Gastrocnemius medialis (tissue), 4 donors: ENCODE results near the gene ADPRH. TPM values are rescaled to one million over a fixed set of nuclear protein-coding genes. Genes with fewer than 3 reads are reported as not detected.

ENCODE experiments used
- ATAC-seq, 2 donors: fragments of 150-250 bp; one replicate each; pipeline ENCODE4 v1.9.1; 2016
- DNase-seq, 2 donors: peaks; one replicate each; pipeline ENCODE4 v3.0.0-alpha.2; 2019
- H3K27ac ChIP-seq, 4 donors: fragments of 200-600 bp; sonication (generic); 1 replicate in 1 of 4; 2 replicates in 3 of 4; pipeline ENCODE4 v1.5.1; 2016 to 2018; ENCODE audit warnings: mild to moderate bottlenecking in 2 of 4, moderate library complexity in 1 of 4
- H3K27me3 ChIP-seq, 3 donors: fragments of 200-600 bp; sonication (generic) in 2 of 3; 1 replicate in 1 of 3; 2 replicates in 2 of 3; pipeline versions ENCODE4 v1.5.1 to v1.6.0; 2016 to 2019; ENCODE audit warnings: mild to moderate bottlenecking in 1 of 3, moderate library complexity in 1 of 3
- H3K36me3 ChIP-seq, 2 donors: fragments of 200-600 bp; sonication (generic) in 1 of 2; one replicate each; pipeline ENCODE4 v1.5.1; 2017 to 2018
- H3K4me1 ChIP-seq, 2 donors: fragments of 200-600 bp; sonication (generic) in 1 of 2; one replicate each; pipeline ENCODE4 v1.5.1; 2016 to 2017; ENCODE audit warnings: mild to moderate bottlenecking in 2 of 2
- H3K4me3 ChIP-seq, 4 donors: fragments of 200-600 bp; sonication (generic) in 3 of 4; 1 replicate in 1 of 4; 2 replicates in 3 of 4; pipeline ENCODE4 v1.5.1; 2016 to 2019; ENCODE audit warnings: mild to moderate bottlenecking in 2 of 4
- H3K9me3 ChIP-seq, 3 donors: fragments of 200-600 bp; sonication (generic) in 2 of 3; 1 replicate in 1 of 3; 2 replicates in 2 of 3; pipeline ENCODE4 v1.5.1; 2016 to 2019
- CTCF ChIP-seq, 5 experiments: fragments of 450-650 bp in 3 of 5; fragments of 200-600 bp in 2 of 5; sonication (generic) in 2 of 5; IDR thresholded peaks in 4 of 5; conservative IDR thresholded peaks in 1 of 5; 1 replicate in 4 of 5; 2 replicates in 1 of 5; pipeline ENCODE4 v1.5.1; 2016 to 2019; ENCODE audit warnings: antibody characterized with exemption in 5 of 5, mild to moderate bottlenecking in 3 of 5, moderate library complexity in 3 of 5
- POLR2A ChIP-seq, 2 donors: fragments of 450-650 bp; IDR thresholded peaks; one replicate each; pipeline ENCODE4 v1.6.1; 2017; ENCODE audit warnings: antibody characterized with exemption in 2 of 2, mild to moderate bottlenecking in 2 of 2, moderate library complexity in 2 of 2
- in situ Hi-C, 4 donors: fragments of 200-750 bp; cut with MboI; loops; one replicate each; pipeline versions ENCODE4 v1.15.0 to v1.8.0; 2017; ENCODE audit warnings: low sequenced_read_pairs in 4 of 4
- intact Hi-C: fragments of 100-400 bp; cut with DNase I; formaldehyde crosslinking; loops from one replicate; pipeline ENCODE4 v1.15.1; 2023; ENCODE audit warnings: low total_unique reads
- total RNA-seq, 4 donors: library from RNA; depleted of rRNA; stranded (reverse); fragments of >200 nt; gene quantifications; one replicate each; pipeline versions ENCODE4 v1.1.0 to v1.2.3, GENCODE V29; 2016

The ADPRH gene
- 10 to 100 TPM in 2 of 4 donors, 1 to 10 TPM in 2; 8.2 to 15.3 (median 10.3) TPM for total RNA-seq

DNA sequence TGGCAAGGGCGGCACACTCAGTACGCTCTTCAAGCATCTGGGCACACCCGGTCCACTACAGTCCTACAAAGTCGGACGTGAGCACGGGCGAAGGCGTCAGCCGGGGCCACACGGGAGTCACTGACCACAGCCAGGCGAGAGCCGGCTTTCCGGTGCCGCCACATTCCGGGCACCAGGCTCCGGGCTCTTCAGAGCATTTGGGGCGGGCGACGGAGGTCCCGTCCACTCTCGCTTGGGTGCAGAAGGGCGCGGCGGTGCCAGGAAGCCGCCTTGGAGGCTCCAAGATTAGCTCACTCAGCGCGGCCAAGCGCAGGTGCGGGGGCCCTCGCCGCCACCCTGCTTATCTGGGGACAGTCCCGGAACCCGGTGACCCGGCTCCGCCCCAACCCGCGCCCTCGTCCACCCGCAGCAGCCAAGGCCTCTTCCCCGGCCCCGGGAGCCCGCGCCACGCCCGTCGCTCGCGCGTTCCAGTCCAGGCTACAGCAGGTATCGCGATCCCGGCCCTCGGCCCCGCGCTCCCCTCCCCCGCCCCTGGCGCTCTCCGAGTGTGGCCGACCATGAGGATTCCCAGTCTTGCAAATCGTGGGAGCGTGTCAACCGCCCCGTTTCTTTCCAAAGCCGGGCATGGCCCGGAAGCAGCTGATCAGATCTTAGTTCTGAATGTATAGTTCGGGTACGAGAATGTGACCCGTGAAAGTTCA is at the start of gene ADPRH:
Gene ADPRH, plus strand, starts transcription at position 127 of the 701 bp plus-strand sequence. CDS start 2,678 bp downstream, outside the sequence.
- no peaks in the 10 kb centered on the region for H3K9me3 ChIP-seq
- in situ Hi-C loops (loop anchor here in 1 of 4 donors (10.0 kb wide), 1 partner anchor 85 kb away; the partner anchor contains the start of gene POPDC2), intact Hi-C loops (loop anchor here (2.0 to 5.0 kb wide), 4 partner anchors 17 to 98 kb away; partner anchors contain the start of genes COX17, PLA1A and TIMMDC1)
- TF ChIP-seq CTCF (IDR thresholded peaks at IDR 0.05 in 4 of 5, conservative IDR thresholded peaks at IDR 0.05 in 1 of 5) (no peak), POLR2A (IDR thresholded peaks at IDR 0.05) (peak; percentile 57 to 76)
- peak; percentile 87 to 88 for ATAC-seq
- peaks cover 8 to 13% of the 10 kb centered on the region in 2 donors for H3K4me1 ChIP-seq
- H3K36me3 ChIP-seq = no peaks in the 10 kb centered on the region
- DNase-seq = peak; percentile 74 to 88
- no peaks in the 10 kb centered on the region for H3K27me3 ChIP-seq
- H3K4me3 ChIP-seq = peak within 1 kb of the TSS; percentile 66 to 75 (median 71)
- H3K27ac ChIP-seq = peak within 1 kb of the TSS; percentile 92 to 97 (median 94)

DNA sequence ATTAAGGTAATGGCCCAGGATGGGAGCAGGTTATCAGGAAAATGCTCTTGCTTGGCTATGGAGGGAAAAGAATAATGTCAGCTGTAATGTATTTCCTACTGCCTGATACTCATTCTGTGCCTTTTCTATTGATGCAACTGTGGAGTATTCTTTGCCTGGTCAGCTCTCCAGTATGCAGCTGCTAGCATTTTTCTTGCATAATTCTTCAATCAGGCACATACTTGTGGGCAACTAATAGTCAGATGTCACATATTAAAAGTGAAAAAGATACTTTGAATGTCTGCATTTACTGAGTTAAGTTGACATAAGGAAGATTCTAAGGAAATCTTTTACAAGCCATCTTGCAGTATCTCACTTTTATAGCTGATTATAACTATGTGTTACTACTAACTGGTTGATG is 49.4 kb upstream of the ADPRH start:
- no peak for ATAC-seq

DNA sequence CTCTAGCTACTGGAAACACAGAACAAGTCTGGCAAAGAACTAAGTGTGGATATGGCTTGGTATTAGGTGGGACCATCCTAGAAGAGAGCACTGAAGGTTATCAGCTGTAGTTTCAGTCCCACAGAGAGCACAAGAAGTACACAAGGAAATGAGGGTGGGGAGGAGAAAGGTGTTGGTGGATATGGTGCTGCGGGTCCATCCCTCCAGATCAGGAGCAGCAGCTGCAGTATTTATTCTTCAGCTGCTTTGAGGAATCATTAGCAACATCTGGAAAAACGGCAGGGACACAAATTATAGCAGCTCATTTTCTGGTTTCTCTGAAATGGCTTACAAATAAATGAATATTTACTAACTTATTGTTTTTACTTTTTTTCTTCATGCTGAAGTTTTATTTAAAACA is 48.8 kb upstream of the ADPRH start:
- Histone ChIP-seq H3K27ac (no peak overlapping the region), H3K9me3 (no peaks in the 10 kb centered on the region), H3K4me3 (no peak overlapping the region), H3K27me3 (no peaks in the 10 kb centered on the region), H3K4me1 (no peaks in the 10 kb centered on the region), H3K36me3 (no peaks in the 10 kb centered on the region)
- ATAC-seq = no peak
- TF ChIP-seq POLR2A (IDR thresholded peaks at IDR 0.05) (no peak), CTCF (IDR thresholded peaks at IDR 0.05 in 4 of 5, conservative IDR thresholded peaks at IDR 0.05 in 1 of 5) (no peak)
- in situ Hi-C loops = no loop called here
- DNase-seq = no peak
- intact Hi-C loops = no loop called here

More for the DNA sequence above, 49.4 kb upstream of the ADPRH start:
- Histone ChIP-seq H3K27ac (no peak overlapping the region), H3K9me3 (no peaks in the 10 kb centered on the region), H3K27me3 (no peaks in the 10 kb centered on the region), H3K4me1 (no peaks in the 10 kb centered on the region), H3K4me3 (no peak overlapping the region), H3K36me3 (no peaks in the 10 kb centered on the region)
- intact Hi-C loops (no loop called here), in situ Hi-C loops (no loop called here)
- no peak for DNase-seq
- TF ChIP-seq CTCF (IDR thresholded peaks at IDR 0.05 in 4 of 5, conservative IDR thresholded peaks at IDR 0.05 in 1 of 5) (no peak), POLR2A (IDR thresholded peaks at IDR 0.05) (no peak)

DNA sequence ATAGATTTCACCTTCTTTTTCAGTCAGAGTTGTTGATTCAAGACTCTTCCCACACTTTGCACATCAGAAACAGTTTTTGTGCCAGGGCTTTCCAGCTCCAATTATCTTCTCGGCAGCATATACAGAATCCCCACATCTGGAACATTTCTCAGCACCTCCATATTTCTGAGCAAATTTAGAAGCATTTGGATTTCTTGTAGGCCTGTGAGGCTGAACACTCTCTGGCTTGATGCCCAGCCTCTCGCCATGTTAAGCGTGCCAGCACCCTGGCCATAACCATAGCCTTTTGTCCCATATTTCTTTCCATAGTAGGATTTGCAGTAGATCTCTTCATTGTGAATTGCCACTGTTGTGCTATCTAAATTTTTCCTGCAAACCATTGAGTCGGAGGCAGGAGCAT is 48.1 kb upstream of the ADPRH start:
- Histone ChIP-seq H3K4me1 (no peaks in the 10 kb centered on the region), H3K9me3 (no peaks in the 10 kb centered on the region), H3K27me3 (no peaks in the 10 kb centered on the region), H3K36me3 (no peaks in the 10 kb centered on the region), H3K27ac (no peak overlapping the region), H3K4me3 (no peak overlapping the region)
- ATAC-seq (no peak), DNase-seq (no peak)
- TF ChIP-seq CTCF (IDR thresholded peaks at IDR 0.05 in 4 of 5, conservative IDR thresholded peaks at IDR 0.05 in 1 of 5) (no peak), POLR2A (IDR thresholded peaks at IDR 0.05) (no peak)
- in situ Hi-C loops = no loop called here
- intact Hi-C loops = no loop called here
